Esophagus muscularis mucosa (tissue), 3 donors: Measurements from ENCODE around the gene VRK1.

Source experiments
- EP300 ChIP-seq: sonication (generic); formaldehyde crosslinking; IDR thresholded peaks from one replicate; pipeline ENCODE4 v1.6.1; 2017; ENCODE audit warnings: antibody characterized with exemption
- POLR2A ChIP-seq: fragments of 450-650 bp; IDR thresholded peaks from one replicate; pipeline ENCODE4 v1.6.1; 2017; ENCODE audit warnings: antibody characterized with exemption, moderate library complexity, mild to moderate bottlenecking, low read depth
- POLR2AphosphoS5 ChIP-seq, 2 donors: sonication (generic); formaldehyde crosslinking; IDR thresholded peaks; one replicate each; pipeline ENCODE4 v1.6.1; 2017; ENCODE audit warnings: antibody characterized with exemption in 2 of 2

DNA sequence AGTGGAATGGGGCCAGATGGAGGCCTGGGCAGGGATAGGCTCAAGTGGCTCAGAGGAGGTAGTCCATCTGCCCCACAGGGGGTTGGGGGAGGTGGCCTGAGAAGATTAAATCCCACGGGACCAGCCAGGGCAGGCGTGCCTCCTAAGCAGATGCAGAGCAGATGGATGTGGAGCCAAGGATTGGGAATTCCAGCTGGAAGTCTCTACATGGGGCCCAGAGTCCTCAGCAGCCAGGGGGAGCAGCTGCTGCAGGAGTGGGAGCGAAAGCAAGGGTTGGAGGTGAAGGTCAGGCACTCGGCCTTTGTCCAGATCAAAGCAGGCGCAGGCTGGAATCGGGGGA lies 42.4 kb upstream of the VRK1 start:
- TF ChIP-seq POLR2A (no peak), EP300 (no peak), POLR2AphosphoS5 (IDR thresholded peaks at IDR 0.05) (no peak)
